ENCODE measurements around the gene HAUS5. TPM values are rescaled to one million over a fixed set of nuclear protein-coding genes. Genes with fewer than 3 reads are reported as not detected.

The HAUS5 gene
- total and polyA plus RNA-seq, 10 of the 15 experiments (the other 5 are each of a cell fraction or from before 2014, with no cell fraction given), result 3.1 to 32.6 (median 17.6) TPM

- no peak for TF ChIP-seq EED (IDR thresholded peaks at IDR 0.05; ENCODE audit: low read depth)
- TF ChIP-seq E4F1 (IDR thresholded peaks at IDR 0.05; ENCODE audit: borderline replicate concordance, partially characterized antibody), result no peak
Measured at GRCh38 chr19:35615036-35615435, 2.5 kb downstream of the HAUS5 start (continued).

GRCh38 chr19:35618857-35619256 lies 6.3 kb downstream of the HAUS5 start:
- no peak overlapping the region for H3K9ac ChIP-seq (ENCODE audit: control insufficient read depth, insufficient read depth, low read length)
- ATAC-seq, result no peak
- TF ChIP-seq ZBTB11 (CRISPR knock-in tag; IDR thresholded peaks at IDR 0.05), result no peak
- no peak for TF ChIP-seq ZNF24 (IDR thresholded peaks at IDR 0.05)
- TF ChIP-seq ZBTB33 (IDR thresholded peaks at IDR 0.05), result no peak
- no peak for TF ChIP-seq TBL1XR1 (IDR thresholded peaks at IDR 0.05; ENCODE audit: low read depth, low read length)
- no peak for TF ChIP-seq EED (IDR thresholded peaks at IDR 0.05; ENCODE audit: low read depth)
- no peak for TF ChIP-seq POU2F2 (IDR thresholded peaks at IDR 0.05; ENCODE audit: borderline replicate concordance, low read depth, low read length)
- TF ChIP-seq DPF2 (IDR thresholded peaks at IDR 0.05), result no peak
- TF ChIP-seq RELB (IDR thresholded peaks at IDR 0.05; ENCODE audit: low read depth), result no peak
- no peak for TF ChIP-seq USF1 (IDR thresholded peaks at IDR 0.05; ENCODE audit: borderline replicate concordance, extremely low read length, insufficient read depth, low read depth, low read length)
- TF ChIP-seq YY1 (IDR thresholded peaks at IDR 0.05; ENCODE audit: low read depth, low read length), result no peak
- no peak for TF ChIP-seq CEBPB (IDR thresholded peaks at IDR 0.05; ENCODE audit: borderline replicate concordance in 1 of 2, low read depth in 2 of 2, low read length in 2 of 2)

More at GRCh38 chr19:35618857-35619256, 6.3 kb downstream of the HAUS5 start:
- ChIA-PET CTCF (no interaction called here), RAD21 (ENCODE audit: unreplicated experiment) (no interaction called here), POLR2A (no interaction called here), SMC1A (ENCODE audit: uncharacterized antibody, unreplicated experiment) (no interaction called here)
- Histone ChIP-seq H4K20me1 (ENCODE audit: control insufficient read depth, insufficient read depth) (no peaks in the 10 kb centered on the region), H3K4me1 (ENCODE audit: control insufficient read depth, insufficient read depth, low read length) (no peaks in the 10 kb centered on the region), H3K79me2 (ENCODE audit: control insufficient read depth, insufficient read depth, low read length) (no peaks in the 10 kb centered on the region), H2AFZ (ENCODE audit: control insufficient read depth, low read depth, low read length) (no peak overlapping the region), H3K9me3 (replicated peaks; ENCODE audit: control insufficient read depth, insufficient read depth, low read length) (no peaks in the 10 kb centered on the region), H3K36me3 (ENCODE audit: control insufficient read depth in 2 of 2, insufficient read depth in 2 of 2, low read length in 1 of 2) (no peaks in the 10 kb centered on the region; a peak in 1 of 4 replicates), H3K27me3 (replicated peaks in 1 of 2; ENCODE audit: control insufficient read depth in 2 of 2, insufficient read depth in 2 of 2, low read length in 1 of 2) (no peaks in the 10 kb centered on the region), H3K27ac (ENCODE audit: control insufficient read depth, insufficient read depth) (no peak overlapping the region), H3K4me3 (no peak overlapping the region), H3K4me2 (ENCODE audit: control insufficient read depth, insufficient read depth) (no peak overlapping the region)
- FAIRE-seq (no peak), DNase-seq (ENCODE audit: low read depth, low spot score) (no peak)
- 89% methylated on average over 7 of the region's 7 CpGs for WGBS (ENCODE audit: insufficient coverage, insufficient replicate concordance, low lambda C conversion rate, missing lambda C conversion rate)
- no TSS peak for BruUV-seq (replicated peaks)
- in situ Hi-C loops (cut with MboI), result no loop called here
- intact Hi-C loops (cut with micrococcal nuclease; ENCODE audit: unreplicated experiment), result no loop called here
